ENCODE measurements around the gene PLVAP.
"Not testable (repeated sequence)": the region's sequence is repeated elsewhere in the genome, so short reads cannot be mapped to it uniquely, and the experiment has no call there.

Gene PLVAP

GRCh38 chr19:17370026-17370587 is 7.0 kb downstream of the PLVAP start:
- no peak for TF ChIP-seq CTCF (IDR thresholded peaks at IDR 0.05)
- H3K27ac ChIP-seq, result peak overlapping the region in 1 of 2 donors; percentile 55
- no peak for DNase-seq (ENCODE audit: low spot score)
- H3K4me3 ChIP-seq, result peak overlapping the region; percentile 15

GRCh38 chr19:17365361-17365760 is 11.8 kb downstream of the PLVAP start:
- no peak overlapping the region for H3K27ac ChIP-seq
- DNase-seq (ENCODE audit: low spot score), result no peak
- TF ChIP-seq CTCF (IDR thresholded peaks at IDR 0.05), result no peak
- no peak overlapping the region for H3K4me3 ChIP-seq

- not testable (repeated sequence) for H3K4me3 ChIP-seq; DNase-seq (ENCODE audit: low spot score); H3K27ac ChIP-seq
Measured at GRCh38 chr19:17363852-17364605, 13.1 kb downstream of the PLVAP start.

- Histone ChIP-seq H3K4me3 (no peak overlapping the region), H3K27ac (no peak overlapping the region)
- DNase-seq (ENCODE audit: low spot score), result no peak
- TF ChIP-seq CTCF (IDR thresholded peaks at IDR 0.05), result no peak
Measured at GRCh38 chr19:17359905-17360800, 17.0 kb downstream of the PLVAP start.

- Histone ChIP-seq H3K27ac (peak overlapping the region; percentile 24 to 27), H3K4me3 (no peak overlapping the region)
- no peak for TF ChIP-seq CTCF (IDR thresholded peaks at IDR 0.05)
- DNase-seq (ENCODE audit: low spot score), result no peak
Measured at GRCh38 chr19:17358395-17358794, 18.7 kb downstream of the PLVAP start.

- H3K4me3 ChIP-seq, result no peak overlapping the region
- no peak for TF ChIP-seq CTCF (IDR thresholded peaks at IDR 0.05)
- H3K27ac ChIP-seq, result peak overlapping the region; percentile 27 to 40
- no peak for DNase-seq (ENCODE audit: low spot score)
Measured at GRCh38 chr19:17357724-17358123, 19.4 kb downstream of the PLVAP start.

- TF ChIP-seq CTCF (IDR thresholded peaks at IDR 0.05), result no peak
- Histone ChIP-seq H3K27ac (no peak overlapping the region), H3K4me3 (no peak overlapping the region)
- no peak for DNase-seq (ENCODE audit: low spot score)
Measured at GRCh38 chr19:17357078-17357666, 20.0 kb downstream of the PLVAP start.

Measured in coronary artery (tissue), 2 donors.